CD4-positive, alpha-beta T cell treated with Interferon gamma for 1 hour (primary cell): ENCODE results near the gene SLC36A2.

Experiments
- DNase-seq: peaks from one replicate; pipeline ENCODE4 v3.0.0-alpha.2; 2020

SLC36A2 gene

DNA sequence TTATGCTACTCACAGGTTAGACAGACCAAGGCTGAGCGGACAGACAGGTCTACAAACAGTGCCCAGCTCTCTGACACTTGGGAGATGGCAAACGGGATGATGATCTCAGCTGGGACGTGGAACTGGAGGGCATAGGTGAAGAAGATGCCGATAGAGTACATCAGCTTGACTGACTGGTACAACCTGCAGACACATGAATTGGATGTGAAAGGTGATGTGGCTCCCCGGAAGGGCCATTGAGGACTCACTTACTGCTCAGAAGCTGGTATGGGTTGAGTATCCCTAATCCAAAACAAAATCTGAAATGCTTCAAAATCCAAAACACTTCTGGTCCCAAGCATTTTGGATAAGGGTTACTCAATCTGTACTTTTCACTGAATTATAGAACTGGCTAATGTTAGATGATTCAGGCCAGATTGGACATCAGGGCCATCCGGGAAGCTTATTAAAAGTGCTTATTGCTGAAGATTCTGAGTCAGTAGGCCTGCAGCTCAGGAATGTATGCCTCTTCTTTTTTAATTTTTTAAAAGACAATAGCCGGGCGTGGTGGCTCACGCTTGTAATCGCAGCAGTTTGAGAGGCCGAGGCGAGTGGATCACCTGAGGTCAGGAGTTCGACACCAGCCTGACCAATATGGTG is 66.2 kb downstream of the SLC36A2 start:
- no peak for DNase-seq

DNA sequence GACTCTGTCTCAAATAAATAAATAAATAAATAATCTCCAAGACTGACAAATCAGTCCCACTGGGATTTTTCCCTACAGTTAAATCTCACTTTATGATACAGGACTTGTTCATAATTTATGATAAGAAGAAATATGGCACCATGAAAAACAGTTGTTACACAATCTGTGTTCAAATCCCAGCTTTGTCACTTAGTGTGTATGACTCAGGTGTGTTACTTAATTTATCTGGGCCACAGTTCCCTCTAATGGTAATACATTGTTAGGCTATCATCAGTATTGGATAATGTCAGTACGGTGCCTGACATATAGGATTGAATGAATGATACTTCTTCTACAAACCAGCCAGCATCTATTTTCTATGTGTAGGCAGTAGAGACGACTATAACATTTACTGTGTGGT is 66.9 kb downstream of the SLC36A2 start:
- DNase-seq: no peak

GRCh38 chr5:151278845-151279244 is 68.5 kb downstream of the SLC36A2 start:
- no peak for DNase-seq

- no peak for DNase-seq
These were observed 71.6 kb downstream of the SLC36A2 start for GRCh38 chr5:151275803-151276202.

GRCh38 chr5:151274666-151275065 is 72.7 kb downstream of the SLC36A2 start:
- DNase-seq: no peak

- no peak for DNase-seq
These were observed 76.0 kb downstream of the SLC36A2 start for GRCh38 chr5:151271336-151271735.

DNA sequence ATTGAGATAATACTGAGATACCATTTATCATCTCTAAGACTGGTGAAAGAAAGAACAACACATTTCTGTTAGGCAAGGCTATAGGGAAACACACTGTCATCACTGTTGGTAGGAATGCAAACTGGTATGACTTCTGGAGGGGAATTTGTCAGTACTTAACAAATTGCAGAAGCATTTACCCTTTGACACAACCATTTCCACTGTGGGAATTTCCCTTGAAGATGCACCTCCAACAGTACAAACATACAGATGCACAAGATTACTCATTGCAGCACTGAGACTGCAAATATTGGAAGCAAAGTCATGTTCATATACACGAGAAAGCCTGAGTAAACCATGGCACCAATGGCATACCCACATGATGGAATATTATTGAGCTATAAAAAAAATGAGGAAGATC is 76.8 kb downstream of the SLC36A2 start:
- no peak for DNase-seq

DNA sequence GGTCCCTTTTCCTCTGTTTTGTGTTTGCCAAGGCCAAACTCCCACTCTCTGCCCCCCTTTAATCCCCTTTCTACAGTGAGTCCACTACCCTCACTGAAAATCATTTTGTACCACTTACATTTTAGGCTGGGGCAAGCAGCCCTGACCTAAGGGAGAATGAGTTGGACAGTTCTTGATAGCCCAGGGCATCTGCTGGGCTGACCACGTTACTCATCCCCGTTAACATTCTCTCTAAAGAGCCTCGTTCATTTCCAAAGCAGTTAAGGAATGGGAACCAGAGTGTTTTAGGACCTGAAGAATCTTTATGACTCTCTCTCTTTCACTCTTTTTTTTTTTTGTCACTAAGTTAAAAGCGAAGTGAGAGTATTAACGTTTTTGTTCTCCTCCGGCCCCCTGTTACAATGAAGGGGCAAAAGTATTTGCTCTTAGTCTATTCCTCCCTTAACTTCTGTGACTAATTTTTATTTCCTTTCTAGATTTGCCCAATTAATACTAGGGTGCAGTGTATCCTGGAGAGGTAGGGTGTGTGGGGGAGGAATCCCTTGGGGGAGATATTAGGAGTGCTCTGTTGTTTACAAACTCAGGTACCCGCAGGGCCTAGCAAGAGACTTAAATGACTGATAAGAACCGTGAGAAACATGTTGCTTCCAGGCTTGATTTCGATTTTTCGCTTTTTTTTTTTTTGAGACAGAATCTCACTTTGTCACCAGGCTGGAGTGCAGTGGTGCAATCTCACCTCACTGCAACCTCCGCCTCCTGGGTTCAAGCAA is 79.7 kb downstream of the SLC36A2 start:
- DNase-seq: no peak
